Mesendoderm (in vitro differentiated cells): ENCODE data around the gene NAXD. TPM values are rescaled to one million over a fixed set of nuclear protein-coding genes. Genes with fewer than 3 reads are reported as not detected.
"Not testable (repeated sequence)": the region's sequence is repeated elsewhere in the genome, so short reads cannot be mapped to it uniquely, and the experiment has no call there.

Source experiments
- DNase-seq: peaks from one replicate; pipeline ENCODE4 v3.0.0; 2013
- H2AK5ac ChIP-seq: 2 replicates; pipeline ENCODE4 v1.6.1; 2013; ENCODE audit warnings: low read length, inconsistent platforms
- H2BK120ac ChIP-seq: 2 replicates; pipeline ENCODE4 v1.6.1; 2013; ENCODE audit warnings: low read depth, mild to moderate bottlenecking, low read length, moderate library complexity, mixed read lengths
- H2BK15ac ChIP-seq: replicated peaks from 2 replicates; pipeline ENCODE4 v1.6.1; 2013; ENCODE audit warnings: low read depth, mild to moderate bottlenecking, moderate library complexity
- H2BK5ac ChIP-seq: 2 replicates; pipeline ENCODE4 v1.6.1; 2013; ENCODE audit warnings: low read length, inconsistent platforms
- H3K18ac ChIP-seq: 2 replicates; pipeline ENCODE4 v1.6.1; 2013; ENCODE audit warnings: mild to moderate bottlenecking, low read length, mixed read lengths
- H3K23ac ChIP-seq: one replicate; pipeline ENCODE4 v1.6.1; 2013; ENCODE audit warnings: low read length
- H3K27ac ChIP-seq: 2 replicates; pipeline ENCODE4 v1.5.1; 2013; ENCODE audit warnings: low read depth, mild to moderate bottlenecking, inconsistent platforms, low read length, moderate library complexity
- H3K27me3 ChIP-seq: 2 replicates; pipeline ENCODE4 v1.6.1; 2013; ENCODE audit warnings: low read length, control low read depth, mild to moderate bottlenecking, inconsistent platforms; ENCODE audit not compliant: insufficient read depth, poor library complexity
- H3K36me3 ChIP-seq: 2 replicates; pipeline ENCODE4 v1.6.1; 2013; ENCODE audit warnings: low read length, inconsistent platforms; ENCODE audit not compliant: control insufficient read depth, insufficient read depth
- H3K4ac ChIP-seq: one replicate; pipeline ENCODE4 v1.6.1; 2013; ENCODE audit warnings: low read depth, mild to moderate bottlenecking, low read length, moderate library complexity
- H3K4me1 ChIP-seq: 2 replicates; pipeline ENCODE4 v1.6.1; 2013; ENCODE audit warnings: low read depth, low read length, inconsistent platforms; ENCODE audit not compliant: control insufficient read depth
- H3K4me2 ChIP-seq: 2 replicates; pipeline ENCODE4 v1.6.1; 2013; ENCODE audit warnings: low read length
- H3K4me3 ChIP-seq: 2 replicates; pipeline ENCODE4 v1.5.1; 2013; ENCODE audit warnings: mild to moderate bottlenecking, low read length
- H3K56ac ChIP-seq: one replicate; pipeline ENCODE4 v1.6.1; 2013; ENCODE audit warnings: low read length
- H3K79me1 ChIP-seq: 2 replicates; pipeline ENCODE4 v1.6.1; 2013; ENCODE audit warnings: low read length, inconsistent platforms
- H3K79me2 ChIP-seq: 2 replicates; pipeline ENCODE4 v1.6.1; 2013; ENCODE audit warnings: mild to moderate bottlenecking, low read length; ENCODE audit not compliant: control insufficient read depth, insufficient read depth
- H3K9ac ChIP-seq: 2 replicates; pipeline ENCODE4 v1.6.1; 2013; ENCODE audit warnings: low read length, inconsistent platforms
- H4K5ac ChIP-seq: one replicate; pipeline ENCODE4 v1.6.1; 2013; ENCODE audit warnings: low read length
- H4K8ac ChIP-seq: one replicate; pipeline ENCODE4 v1.6.1; 2013; ENCODE audit warnings: low read depth, mild to moderate bottlenecking, control low read depth, low read length, moderate library complexity
- WGBS: extraction: QIAGEN DNeasy Blood & Tissue Kit; methylation state at CpG from one replicate; pipeline ENCODE4 v1.1.7; 2013; ENCODE audit warnings: low lambda C conversion rate, missing lambda C conversion rate; ENCODE audit not compliant: insufficient coverage; ENCODE audit errors: extremely low coverage; 5-methylcytosine and 5-hydroxymethylcytosine counted together
- polyA plus RNA-seq, 2 experiments: library from polyadenylated mRNA; stranded (reverse); fragments of 200-250 nt; gene quantifications; one replicate each; pipeline ENCODE4 v1.2.3, GENCODE V29; 2013

Gene NAXD
- 22.1 TPM for polyA plus RNA-seq (2013, experiment 1 of 2)
- 22.1 TPM for polyA plus RNA-seq (2013, experiment 2 of 2)

GRCh38 chr13:110615322-110616102, at the start of gene NAXD:
TSS of gene NAXD (plus strand) at chr13:110615545. CDS start at chr13:110615602, 57 bp downstream.
- peak within 1 kb of the TSS; percentile 93 for H2AK5ac ChIP-seq
- H3K56ac ChIP-seq, result peak within 1 kb of the TSS; percentile 98
- no CpG with 5 or more reads among the region's 95 CpGs for WGBS
- H2BK120ac ChIP-seq, result no peak within 1 kb of the TSS
- peak within 1 kb of the TSS; percentile 84 for H3K4me3 ChIP-seq
- peaks cover 16% of the 10 kb centered on the region for H3K79me1 ChIP-seq
- peak; percentile 98 for DNase-seq
- H3K27me3 ChIP-seq, result no peaks in the 10 kb centered on the region
- no peak within 1 kb of the TSS for H2BK15ac ChIP-seq
- H3K79me2 ChIP-seq, result peaks cover 39% of the 10 kb centered on the region
- no peaks in the 10 kb centered on the region for H3K36me3 ChIP-seq
- no peak within 1 kb of the TSS for H2BK5ac ChIP-seq
- peak within 1 kb of the TSS; percentile 66 for H4K8ac ChIP-seq
- peak within 1 kb of the TSS; percentile 92 for H3K9ac ChIP-seq
- peak within 1 kb of the TSS; percentile 94 for H3K4me2 ChIP-seq
- H3K4ac ChIP-seq, result no peak within 1 kb of the TSS
- H3K4me1 ChIP-seq, result peaks cover 8% of the 10 kb centered on the region
- peak within 1 kb of the TSS; percentile 28 for H3K27ac ChIP-seq
- peak within 1 kb of the TSS; percentile 94 for H4K5ac ChIP-seq
- H3K23ac ChIP-seq, result peak within 1 kb of the TSS; percentile 99
- H3K18ac ChIP-seq, result peak within 1 kb of the TSS; percentile 51

GRCh38 chr13:110566171-110566570, 49.2 kb upstream of the NAXD start:
- H3K36me3 ChIP-seq, result no peaks in the 10 kb centered on the region
- no peak overlapping the region for H4K8ac ChIP-seq
- H2BK15ac ChIP-seq, result no peak overlapping the region
- no peak overlapping the region for H3K4me2 ChIP-seq
- no peak overlapping the region for H3K56ac ChIP-seq
- no peak overlapping the region for H3K18ac ChIP-seq
- no CpG with 5 or more reads among the region's 9 CpGs for WGBS
- H3K27ac ChIP-seq, result no peak overlapping the region
- peaks cover 2% of the 10 kb centered on the region for H3K4me1 ChIP-seq
- no peak overlapping the region for H4K5ac ChIP-seq
- H2BK120ac ChIP-seq, result no peak overlapping the region
- H3K4me3 ChIP-seq, result no peak overlapping the region
- no peak overlapping the region for H3K9ac ChIP-seq
- no peak overlapping the region for H3K23ac ChIP-seq
- no peak overlapping the region for H2BK5ac ChIP-seq
- no peaks in the 10 kb centered on the region for H3K79me1 ChIP-seq
- no peaks in the 10 kb centered on the region for H3K27me3 ChIP-seq
- no peak overlapping the region for H3K4ac ChIP-seq
- no peak overlapping the region for H2AK5ac ChIP-seq
- H3K79me2 ChIP-seq, result no peaks in the 10 kb centered on the region
- peak; percentile 59 for DNase-seq

- Histone ChIP-seq H4K8ac (no peak overlapping the region), H3K4me2 (no peak overlapping the region), H3K79me1 (no peaks in the 10 kb centered on the region), H3K4me3 (no peak overlapping the region), H3K18ac (no peak overlapping the region), H3K23ac (no peak overlapping the region), H2BK5ac (no peak overlapping the region), H4K5ac (no peak overlapping the region), H3K4ac (no peak overlapping the region), H3K27me3 (no peaks in the 10 kb centered on the region), H3K9ac (no peak overlapping the region), H3K27ac (no peak overlapping the region), H2AK5ac (no peak overlapping the region), H3K79me2 (no peaks in the 10 kb centered on the region), H3K56ac (no peak overlapping the region), H3K36me3 (no peaks in the 10 kb centered on the region), H2BK15ac (no peak overlapping the region), H3K4me1 (peaks cover 2% of the 10 kb centered on the region), H2BK120ac (no peak overlapping the region)
- no CpG with 5 or more reads among the region's 3 CpGs for WGBS
- DNase-seq, result no peak
These were observed 46.7 kb upstream of the NAXD start for GRCh38 chr13:110568612-110569011.

GRCh38 chr13:110569962-110570361, 45.4 kb upstream of the NAXD start:
- H3K9ac ChIP-seq, H3K4me3 ChIP-seq, H2BK15ac ChIP-seq, H3K56ac ChIP-seq, H3K79me1 ChIP-seq, H2BK120ac ChIP-seq, DNase-seq, H4K8ac ChIP-seq, H3K18ac ChIP-seq, H2BK5ac ChIP-seq, H3K4me2 ChIP-seq, H3K27ac ChIP-seq, H3K27me3 ChIP-seq, H4K5ac ChIP-seq, H3K4ac ChIP-seq, H3K4me1 ChIP-seq, H3K36me3 ChIP-seq, H2AK5ac ChIP-seq, H3K23ac ChIP-seq, H3K79me2 ChIP-seq: not testable (repeated sequence)
- WGBS, result no CpG with 5 or more reads among the region's 7 CpGs

GRCh38 chr13:110570886-110571285, 44.5 kb upstream of the NAXD start:
- no peak overlapping the region for H3K4ac ChIP-seq
- H3K23ac ChIP-seq, result no peak overlapping the region
- no peak overlapping the region for H3K27ac ChIP-seq
- no peaks in the 10 kb centered on the region for H3K79me2 ChIP-seq
- H4K8ac ChIP-seq, result no peak overlapping the region
- no peak overlapping the region for H3K9ac ChIP-seq
- peaks cover 2% of the 10 kb centered on the region for H3K4me1 ChIP-seq
- no CpG with 5 or more reads among the region's 10 CpGs for WGBS
- H3K4me2 ChIP-seq, result no peak overlapping the region
- H2AK5ac ChIP-seq, result no peak overlapping the region
- H3K27me3 ChIP-seq, result no peaks in the 10 kb centered on the region
- no peaks in the 10 kb centered on the region for H3K36me3 ChIP-seq
- H2BK5ac ChIP-seq, result no peak overlapping the region
- no peak overlapping the region for H3K18ac ChIP-seq
- H3K4me3 ChIP-seq, result no peak overlapping the region
- no peak for DNase-seq
- H3K56ac ChIP-seq, result no peak overlapping the region
- no peak overlapping the region for H2BK120ac ChIP-seq
- H2BK15ac ChIP-seq, result no peak overlapping the region
- H3K79me1 ChIP-seq, result no peaks in the 10 kb centered on the region
- H4K5ac ChIP-seq, result no peak overlapping the region
